PFSK-1 (cell line): ENCODE results near the gene OR56A1.

ENCODE experiments used
- FOXP2 ChIP-seq: optimal IDR thresholded peaks from 2 replicates; pipeline ENCODE3; 2011; ENCODE audit warnings: borderline replicate concordance, control low read depth, inconsistent platforms; ENCODE audit not compliant: insufficient read depth; ENCODE audit errors: extremely low read length, extremely low read depth
- POLR2AphosphoS5 ChIP-seq: IDR thresholded peaks from 2 replicates; pipeline ENCODE4 v1.6.1; 2012; ENCODE audit warnings: low read depth, mild to moderate bottlenecking, control low read depth, low read length, moderate library complexity
- SIN3A ChIP-seq: IDR thresholded peaks from 2 replicates; pipeline ENCODE4 v1.6.1; 2012; ENCODE audit warnings: mild to moderate bottlenecking, low read length, moderate library complexity, borderline replicate concordance; ENCODE audit not compliant: insufficient read depth
- TAF1 ChIP-seq: IDR thresholded peaks from 2 replicates; pipeline ENCODE4 v1.6.1; 2012; ENCODE audit warnings: low read length, control low read depth, borderline replicate concordance; ENCODE audit not compliant: insufficient read depth
- TF ChIP-seq, protein P1 (sequence below), 2 experiments: IDR thresholded peaks; 2 replicates each; pipeline versions ENCODE4 v1.6.1 to v1.8.0; 2011 to 2012; ENCODE audit warnings: low read depth in 2 of 2, low read length in 2 of 2, control low read depth in 1 of 2, inconsistent platforms in 1 of 2, mild to moderate bottlenecking in 1 of 2, moderate library complexity in 1 of 2; ENCODE audit not compliant: insufficient read depth in 1 of 2

OR56A1 gene

DNA sequence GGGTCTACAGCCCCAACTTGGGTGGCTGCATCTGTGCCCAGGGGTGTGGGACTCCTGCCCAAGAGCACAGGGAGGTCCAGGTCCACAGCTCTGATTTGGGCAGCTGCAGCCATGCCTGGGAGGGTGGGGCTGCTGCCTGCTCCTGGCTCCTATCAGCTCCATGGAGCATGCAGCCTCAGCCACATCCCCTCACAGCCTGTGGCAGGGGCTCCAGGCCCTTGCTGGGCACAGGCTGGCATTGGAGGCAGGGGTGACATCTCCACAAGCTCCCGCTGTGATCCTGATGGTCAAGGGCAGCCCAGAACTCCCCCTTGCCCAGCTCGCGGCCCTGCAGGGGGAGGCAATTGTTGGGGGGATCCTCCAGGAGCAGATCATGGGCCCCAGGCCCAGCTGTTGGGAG is 17.5 kb downstream of the OR56A1 start:
- TF ChIP-seq FOXP2 (no peak), SIN3A (no peak), TAF1 (no peak), POLR2AphosphoS5 (no peak)

DNA sequence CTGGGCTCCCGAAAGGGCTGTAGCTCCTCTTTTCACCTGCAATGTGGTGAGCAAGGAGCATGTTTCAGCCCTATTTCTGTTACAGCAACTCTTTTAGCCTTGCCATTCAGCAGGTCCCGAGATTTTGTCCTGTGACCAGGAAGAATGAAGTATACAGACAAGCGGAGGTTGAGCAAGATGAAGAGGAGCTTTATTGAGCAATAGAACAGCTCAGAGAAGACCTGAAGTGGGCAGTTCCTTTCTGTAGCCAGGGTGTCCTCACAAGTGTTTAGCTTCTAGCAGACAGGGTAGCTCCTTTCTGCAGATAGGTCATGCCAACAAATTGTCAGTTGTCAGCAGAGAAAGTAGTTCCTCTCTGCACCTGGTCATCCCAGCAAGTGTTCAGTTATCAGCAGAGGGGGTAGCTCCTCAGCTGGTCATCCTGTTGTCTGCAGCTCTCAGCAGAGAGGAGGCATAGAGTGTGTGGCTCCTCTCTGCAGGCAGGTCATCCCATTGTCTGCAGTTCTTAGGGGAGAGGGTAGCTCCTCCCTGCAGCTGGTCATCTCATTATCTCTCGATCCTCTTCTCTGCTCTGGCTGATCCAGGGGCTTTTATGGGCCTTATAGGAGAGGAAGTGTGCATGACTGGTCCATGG is 18.4 kb downstream of the OR56A1 start:
- no peak for TF ChIP-seq SIN3A

DNA sequence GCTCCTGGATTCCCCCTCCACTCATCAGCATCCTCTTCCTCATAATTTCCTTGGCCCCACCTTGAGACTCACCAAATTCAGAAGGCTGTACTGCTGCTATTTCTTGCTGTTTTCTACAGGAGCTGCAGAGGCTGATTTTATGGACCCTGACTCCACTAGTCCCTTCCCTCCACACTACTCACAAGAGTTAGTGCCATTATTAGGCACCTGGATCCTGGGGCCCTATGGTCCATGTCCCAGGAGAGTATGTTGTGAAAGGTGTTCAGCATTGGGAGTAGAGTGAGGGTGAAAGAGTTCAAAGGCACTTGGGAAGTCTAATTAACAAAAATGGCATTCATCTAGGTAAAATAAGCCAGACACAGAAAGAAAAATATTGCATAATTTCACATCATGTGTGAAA is 23.7 kb downstream of the OR56A1 start, which contains the start of gene OR56A4:
TSS of gene OR56A4 (minus strand) at position 101 of the 400 bp plus-strand sequence. CDS start 3,954 bp downstream, outside the sequence.
- no peak for TF ChIP-seq POLR2AphosphoS5
- no peak for TF ChIP-seq TAF1
- TF ChIP-seq FOXP2 = no peak
- no peak for TF ChIP-seq SIN3A
- TF ChIP-seq, protein P1, sequence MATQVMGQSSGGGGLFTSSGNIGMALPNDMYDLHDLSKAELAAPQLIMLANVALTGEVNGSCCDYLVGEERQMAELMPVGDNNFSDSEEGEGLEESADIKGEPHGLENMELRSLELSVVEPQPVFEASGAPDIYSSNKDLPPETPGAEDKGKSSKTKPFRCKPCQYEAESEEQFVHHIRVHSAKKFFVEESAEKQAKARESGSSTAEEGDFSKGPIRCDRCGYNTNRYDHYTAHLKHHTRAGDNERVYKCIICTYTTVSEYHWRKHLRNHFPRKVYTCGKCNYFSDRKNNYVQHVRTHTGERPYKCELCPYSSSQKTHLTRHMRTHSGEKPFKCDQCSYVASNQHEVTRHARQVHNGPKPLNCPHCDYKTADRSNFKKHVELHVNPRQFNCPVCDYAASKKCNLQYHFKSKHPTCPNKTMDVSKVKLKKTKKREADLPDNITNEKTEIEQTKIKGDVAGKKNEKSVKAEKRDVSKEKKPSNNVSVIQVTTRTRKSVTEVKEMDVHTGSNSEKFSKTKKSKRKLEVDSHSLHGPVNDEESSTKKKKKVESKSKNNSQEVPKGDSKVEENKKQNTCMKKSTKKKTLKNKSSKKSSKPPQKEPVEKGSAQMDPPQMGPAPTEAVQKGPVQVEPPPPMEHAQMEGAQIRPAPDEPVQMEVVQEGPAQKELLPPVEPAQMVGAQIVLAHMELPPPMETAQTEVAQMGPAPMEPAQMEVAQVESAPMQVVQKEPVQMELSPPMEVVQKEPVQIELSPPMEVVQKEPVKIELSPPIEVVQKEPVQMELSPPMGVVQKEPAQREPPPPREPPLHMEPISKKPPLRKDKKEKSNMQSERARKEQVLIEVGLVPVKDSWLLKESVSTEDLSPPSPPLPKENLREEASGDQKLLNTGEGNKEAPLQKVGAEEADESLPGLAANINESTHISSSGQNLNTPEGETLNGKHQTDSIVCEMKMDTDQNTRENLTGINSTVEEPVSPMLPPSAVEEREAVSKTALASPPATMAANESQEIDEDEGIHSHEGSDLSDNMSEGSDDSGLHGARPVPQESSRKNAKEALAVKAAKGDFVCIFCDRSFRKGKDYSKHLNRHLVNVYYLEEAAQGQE (IDR thresholded peaks at IDR 0.05; ENCODE audit: insufficient read depth in 1 of 2, low read depth in 2 of 2, low read length in 2 of 2) = no peak

DNA sequence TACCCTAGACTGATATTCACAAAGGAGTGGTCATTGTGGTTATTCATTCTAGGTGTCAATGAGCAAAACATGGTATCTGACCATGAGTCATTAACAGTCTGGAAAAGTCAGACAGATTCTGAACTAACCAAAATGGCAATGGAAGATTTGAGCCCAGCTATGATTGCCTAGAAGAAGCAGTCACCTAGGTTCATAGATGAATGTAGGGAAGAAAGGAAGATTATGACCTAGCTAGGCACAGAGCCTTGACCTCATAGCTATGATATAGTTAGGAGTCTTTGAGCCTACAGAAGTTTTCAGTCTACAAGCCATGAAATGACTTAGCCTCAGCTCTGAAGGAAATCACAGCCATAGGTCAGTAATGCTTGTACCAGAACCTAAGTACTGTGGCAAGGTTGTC is 24.2 kb downstream of the OR56A1 start:
- no peak for TF ChIP-seq TAF1
- TF ChIP-seq SIN3A = no peak
- TF ChIP-seq FOXP2 = no peak
- TF ChIP-seq, protein P1 (IDR thresholded peaks at IDR 0.05; ENCODE audit: insufficient read depth in 1 of 2, low read depth in 2 of 2, low read length in 2 of 2) = no peak
- no peak for TF ChIP-seq POLR2AphosphoS5

DNA sequence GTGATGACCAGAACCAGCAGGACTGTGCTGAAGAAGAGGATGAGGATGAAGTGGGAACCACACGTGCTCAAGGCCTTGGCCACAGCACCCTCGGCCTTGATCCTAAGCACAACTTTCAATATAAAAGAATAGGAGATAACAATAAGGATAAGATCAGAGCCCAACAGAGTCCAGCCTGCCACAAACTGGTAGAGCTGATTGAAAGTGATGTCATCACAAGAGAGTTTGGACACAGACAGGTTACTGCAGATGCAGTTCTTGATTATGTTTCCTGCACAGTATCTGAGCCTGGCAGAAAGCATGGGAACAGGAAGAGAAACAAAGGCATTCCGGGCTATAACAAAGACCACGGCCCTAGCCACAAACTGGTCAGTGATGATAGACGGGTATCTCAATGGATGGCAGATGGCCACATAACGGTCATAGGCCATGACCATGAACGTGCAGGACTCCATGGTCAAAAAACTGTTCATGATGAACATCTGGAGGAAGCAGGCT is 28.3 kb downstream of the OR56A1 start:
- TF ChIP-seq TAF1 (no peak), SIN3A (no peak), FOXP2 (no peak), POLR2AphosphoS5 (no peak)
- TF ChIP-seq, protein P1 (IDR thresholded peaks at IDR 0.05; ENCODE audit: insufficient read depth in 1 of 2, low read depth in 2 of 2, low read length in 2 of 2) = no peak

DNA sequence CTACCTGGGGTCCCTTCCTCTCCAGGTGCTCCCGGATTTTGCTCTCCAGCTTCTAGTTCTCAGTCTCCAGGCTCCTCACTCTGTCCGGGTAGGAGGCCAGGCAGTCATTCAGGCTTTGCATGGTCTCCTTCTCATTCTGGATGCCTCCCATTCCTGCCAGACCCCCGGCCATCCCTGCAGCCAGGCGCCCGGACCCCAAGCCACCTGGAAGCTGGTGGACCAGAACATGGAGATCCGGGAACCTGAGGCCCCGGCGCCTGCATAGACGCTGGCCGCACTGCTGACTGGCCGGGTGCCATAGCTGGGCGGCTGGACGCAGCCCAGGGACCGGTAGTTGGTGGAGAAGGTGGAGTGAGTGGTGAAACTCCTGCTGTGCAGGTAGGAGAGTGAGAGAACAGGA is 35.8 kb downstream of the OR56A1 start:
- TF ChIP-seq, protein P1 (IDR thresholded peaks at IDR 0.05; ENCODE audit: insufficient read depth in 1 of 2, low read depth in 2 of 2, low read length in 2 of 2) = no peak
- TF ChIP-seq POLR2AphosphoS5 (no peak), SIN3A (no peak), FOXP2 (no peak), TAF1 (no peak)
